NCI-H82 treated with DMSO at 0.1 percent for 48 hours (cell line): Measurements from ENCODE around the gene NCAPG2.

ENCODE experiments used
- DNase-seq: peaks from one replicate; lab custom pipeline; 2025; ENCODE audit not compliant: unreplicated experiment; lab: John Stamatoyannopoulos, UW

NCAPG2 gene

GRCh38 chr7:158581440-158582088 is 123.0 kb downstream of the NCAPG2 start:
- no peak for DNase-seq
